Caki2 (cell line): ENCODE measurements around the gene PIGP. TPM values are rescaled to one million over a fixed set of nuclear protein-coding genes. Genes with fewer than 3 reads are reported as not detected.
"Not testable (repeated sequence)": the region's sequence is repeated elsewhere in the genome, so short reads cannot be mapped to it uniquely, and the experiment has no call there.

ENCODE experiments used
- DNase-seq: peaks from one replicate; pipeline ENCODE4 v3.0.0-alpha.2; 2015; ENCODE audit warnings: low read depth
- in situ Hi-C: cut with HindIII; loops from 2 replicates; pipeline ENCODE4 v1.10.0; 2016; ENCODE audit warnings: low sequenced_read_pairs, low pct_unique_long_range_greater_than_20kb, mixed read lengths
- total RNA-seq: library from RNA; depleted of rRNA; stranded (reverse); fragments of >200 nt; shearing (Covaris generic); gene quantifications from 2 replicates; pipeline ENCODE4 v1.2.3, GENCODE V29; 2014; ENCODE audit warnings: low replicate concordance

Gene PIGP
- total RNA-seq, 1 experiment from 2014 or later = 83.9 TPM

GRCh38 chr21:37057614-37058013, 15.3 kb downstream of the PIGP start:
- in situ Hi-C loops = no loop called here
- no peak for DNase-seq

GRCh38 chr21:37055271-37055855, 17.5 kb downstream of the PIGP start:
- no peak for DNase-seq
- in situ Hi-C loops = no loop called here

GRCh38 chr21:37049741-37050140, 23.1 kb downstream of the PIGP start:
- in situ Hi-C loops, DNase-seq: not testable (repeated sequence)

- peak; percentile 34 for DNase-seq
- in situ Hi-C loops = no loop called here
Observed at GRCh38 chr21:37047079-37047478, 25.8 kb downstream of the PIGP start.

- in situ Hi-C loops = no loop called here
- DNase-seq = no peak
Observed at GRCh38 chr21:37045556-37045955, 27.3 kb downstream of the PIGP start.

- in situ Hi-C loops = no loop called here
- no peak for DNase-seq
Observed at GRCh38 chr21:37045149-37045548, 27.7 kb downstream of the PIGP start.

GRCh38 chr21:37044643-37045042, 28.2 kb downstream of the PIGP start:
- in situ Hi-C loops = no loop called here
- DNase-seq = no peak

- no peak for DNase-seq
- in situ Hi-C loops = no loop called here
Observed at GRCh38 chr21:37043818-37044217, 29.1 kb downstream of the PIGP start.

- in situ Hi-C loops = no loop called here
- no peak for DNase-seq
Observed at GRCh38 chr21:37041706-37042271, 31.1 kb downstream of the PIGP start.

GRCh38 chr21:37040212-37040611, 32.7 kb downstream of the PIGP start:
- in situ Hi-C loops = no loop called here
- no peak for DNase-seq

- no peak for DNase-seq
- in situ Hi-C loops = no loop called here
Observed at GRCh38 chr21:37039411-37040075, 33.3 kb downstream of the PIGP start.

- in situ Hi-C loops = no loop called here
- DNase-seq = no peak
Observed at GRCh38 chr21:37036177-37036576, 36.7 kb downstream of the PIGP start.

- DNase-seq, in situ Hi-C loops: not testable (repeated sequence)
Observed at GRCh38 chr21:37034394-37034793, 38.5 kb downstream of the PIGP start.

- peak; percentile 74 for DNase-seq
- in situ Hi-C loops = no loop called here
Observed at GRCh38 chr21:37032877-37033471, 39.9 kb downstream of the PIGP start.

GRCh38 chr21:37032293-37032692, 40.6 kb downstream of the PIGP start:
- in situ Hi-C loops = no loop called here
- DNase-seq = no peak

GRCh38 chr21:37030864-37031263, 42.0 kb downstream of the PIGP start:
- no peak for DNase-seq
- in situ Hi-C loops = no loop called here

GRCh38 chr21:37028570-37028969, 44.3 kb downstream of the PIGP start:
- in situ Hi-C loops = no loop called here
- no peak for DNase-seq

GRCh38 chr21:37026499-37026898, 46.4 kb downstream of the PIGP start:
- in situ Hi-C loops = no loop called here
- DNase-seq = no peak

- in situ Hi-C loops = no loop called here
- DNase-seq = no peak
Observed at GRCh38 chr21:37017951-37018679, 54.8 kb downstream of the PIGP start.
